GM18951 (cell line): ENCODE measurements around the gene TALDO1.

ENCODE experiments used
- POLR2A ChIP-seq: IDR thresholded peaks from 4 replicates; pipeline ENCODE4 v1.6.1; 2011; ENCODE audit warnings: mild to moderate bottlenecking; ENCODE audit not compliant: insufficient read length, insufficient read depth; ENCODE audit errors: extremely low read depth
- in situ Hi-C: fragments of 300-500 bp; cut with MboI; formaldehyde crosslinking; loops from one replicate; pipeline ENCODE4 v1.12.0; 2022; ENCODE audit warnings: low sequenced_read_pairs, mixed read lengths, inconsistent platforms; ENCODE audit not compliant: unreplicated experiment

TALDO1 gene

GRCh38 chr11:747158-748006, at the start of gene TALDO1:
TALDO1 (plus strand) TSS chr11:747464; CDS start chr11:747482, 18 bp downstream.
- in situ Hi-C loops: no loop called here
- TF ChIP-seq POLR2A: peak; percentile 80

- in situ Hi-C loops: no loop called here
- no peak for TF ChIP-seq POLR2A
These were observed 49.4 kb upstream of the TALDO1 start for GRCh38 chr11:697811-698311.

DNA sequence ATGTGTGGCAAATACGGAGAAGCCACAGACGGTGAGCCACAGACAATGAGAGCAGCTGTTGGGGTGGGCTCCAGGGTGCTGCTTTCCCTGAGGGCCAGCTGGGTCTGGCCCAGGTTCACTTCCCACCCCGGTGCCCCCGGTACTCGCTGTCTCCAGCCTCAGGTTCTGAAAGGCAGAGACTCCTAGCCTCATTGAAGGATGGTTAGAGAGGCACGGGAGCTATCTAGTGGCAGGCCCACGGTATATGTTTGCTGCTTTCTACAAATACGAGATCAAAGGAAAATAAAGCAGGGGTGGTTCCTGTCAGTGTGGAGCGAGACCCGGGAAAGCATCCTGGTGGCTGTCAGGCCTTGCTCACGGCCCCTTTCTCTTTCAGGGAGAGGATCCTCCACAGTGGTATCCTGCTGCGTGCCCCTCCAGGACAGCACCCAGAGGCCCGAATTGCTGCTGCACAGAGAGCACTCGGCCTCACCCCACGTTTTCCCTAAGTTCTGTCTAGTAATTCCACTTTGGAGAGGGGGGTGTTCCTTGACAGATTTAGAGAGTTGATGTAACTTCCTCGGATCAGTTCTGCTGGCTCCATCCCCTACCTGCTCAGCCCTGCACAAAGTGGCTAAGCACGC, 48.7 kb upstream of the TALDO1 start:
- in situ Hi-C loops: no loop called here

GRCh38 chr11:699116-699508, 48.2 kb upstream of the TALDO1 start:
- in situ Hi-C loops: no loop called here
- no peak for TF ChIP-seq POLR2A

More for the DNA sequence above, 48.7 kb upstream of the TALDO1 start:
- no peak for TF ChIP-seq POLR2A

DNA sequence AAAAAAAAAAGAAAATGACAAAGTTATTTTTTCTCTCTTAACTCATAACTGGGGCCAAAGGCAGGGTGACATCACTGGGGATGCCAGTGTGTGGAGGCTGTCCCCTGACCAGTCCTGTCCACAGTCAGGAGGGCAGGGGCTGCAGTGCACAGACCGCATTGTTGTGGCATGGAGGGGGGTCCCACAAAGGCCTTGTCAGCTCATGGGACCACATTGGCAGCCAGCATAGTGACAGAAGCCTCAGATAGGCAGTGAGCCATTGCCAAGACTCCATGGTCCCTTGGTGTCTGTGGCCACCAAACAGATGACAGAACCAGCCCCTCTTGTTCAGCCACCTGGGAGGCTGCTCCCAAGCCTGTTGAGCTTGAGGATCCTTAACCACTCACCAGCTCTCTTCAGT, 47.5 kb upstream of the TALDO1 start:
- TF ChIP-seq POLR2A: no peak
- in situ Hi-C loops: no loop called here

DNA sequence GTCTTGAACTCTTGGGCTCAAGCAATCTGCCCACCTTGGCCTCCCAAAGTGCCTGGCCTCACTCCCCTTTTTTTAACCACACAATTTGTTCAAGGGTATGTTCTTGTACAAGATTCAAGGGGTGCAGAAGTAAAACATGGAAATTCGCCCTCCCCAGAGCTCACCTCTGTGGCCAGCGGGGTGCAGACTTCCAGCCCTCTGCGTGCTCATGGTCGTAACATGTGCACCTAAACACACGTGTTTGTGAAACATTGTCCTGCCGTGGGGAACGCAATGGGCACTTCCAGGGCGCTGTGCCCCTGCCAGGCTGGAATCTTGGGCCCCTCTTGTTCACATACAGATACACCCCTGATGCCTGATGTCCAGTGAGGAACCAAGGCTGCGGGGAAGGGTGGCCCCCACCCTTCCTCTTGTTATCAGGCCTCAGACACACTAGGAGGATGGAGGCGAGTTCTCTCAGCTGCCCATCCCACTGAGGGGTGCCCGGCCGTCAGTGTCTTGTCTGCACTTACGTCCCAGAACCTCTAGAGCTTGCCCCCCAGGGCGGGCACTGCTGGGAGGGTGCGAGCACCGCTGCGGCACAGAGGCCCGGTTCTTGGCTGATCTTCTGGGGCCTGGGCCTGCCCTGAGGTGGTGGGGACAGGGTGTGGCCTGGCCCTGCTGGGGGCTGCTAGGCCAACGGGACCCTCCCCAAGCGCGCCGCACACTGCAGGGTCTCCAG, 45.4 kb upstream of the TALDO1 start:
- in situ Hi-C loops: no loop called here
- no peak for TF ChIP-seq POLR2A

GRCh38 chr11:702462-703461, 44.5 kb upstream of the TALDO1 start:
- TF ChIP-seq POLR2A: no peak
- in situ Hi-C loops: no loop called here

DNA sequence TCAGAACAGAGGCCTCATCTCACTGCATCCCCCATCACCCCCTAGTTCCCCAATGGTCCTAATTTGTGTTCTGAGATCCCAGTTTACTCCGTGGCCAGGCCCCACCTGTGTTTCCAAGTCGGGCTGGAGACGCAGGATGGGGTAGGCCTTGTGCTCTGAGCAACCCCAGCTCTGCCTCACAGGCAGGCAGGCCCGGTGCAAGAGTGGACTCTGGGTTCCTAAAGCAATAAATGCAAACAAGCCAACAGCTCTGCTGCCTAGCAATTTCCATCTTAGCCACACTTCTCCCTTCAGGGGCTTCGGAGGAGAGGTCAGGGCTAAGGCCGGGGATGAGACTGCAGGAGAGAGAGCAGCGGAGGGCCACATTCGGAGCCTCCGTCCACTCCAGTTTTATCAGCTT, 43.8 kb upstream of the TALDO1 start:
- TF ChIP-seq POLR2A: no peak
- in situ Hi-C loops: no loop called here

DNA sequence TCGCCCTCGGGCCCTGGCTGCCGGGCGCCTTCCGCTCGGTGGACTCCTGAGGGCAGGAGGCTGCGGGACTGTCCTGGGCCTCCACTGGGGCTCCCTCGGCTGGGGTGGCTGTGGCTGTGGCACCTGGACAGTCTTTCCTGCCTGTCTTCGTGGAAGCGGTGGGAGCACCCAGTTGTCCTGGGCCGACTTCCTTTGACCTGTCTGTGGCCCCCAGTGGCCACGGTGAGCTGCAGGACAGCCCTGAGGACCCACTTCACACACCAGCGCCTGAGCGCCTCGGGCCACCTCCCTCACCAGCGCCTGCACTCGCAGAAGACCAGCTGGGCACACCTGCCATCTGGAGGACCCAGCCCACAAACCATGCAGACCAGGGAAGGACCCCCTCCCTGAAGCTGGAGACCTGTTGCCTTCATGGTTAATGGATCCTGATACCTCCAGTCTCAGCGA, 43.0 kb upstream of the TALDO1 start:
- in situ Hi-C loops: no loop called here
- TF ChIP-seq POLR2A: no peak

DNA sequence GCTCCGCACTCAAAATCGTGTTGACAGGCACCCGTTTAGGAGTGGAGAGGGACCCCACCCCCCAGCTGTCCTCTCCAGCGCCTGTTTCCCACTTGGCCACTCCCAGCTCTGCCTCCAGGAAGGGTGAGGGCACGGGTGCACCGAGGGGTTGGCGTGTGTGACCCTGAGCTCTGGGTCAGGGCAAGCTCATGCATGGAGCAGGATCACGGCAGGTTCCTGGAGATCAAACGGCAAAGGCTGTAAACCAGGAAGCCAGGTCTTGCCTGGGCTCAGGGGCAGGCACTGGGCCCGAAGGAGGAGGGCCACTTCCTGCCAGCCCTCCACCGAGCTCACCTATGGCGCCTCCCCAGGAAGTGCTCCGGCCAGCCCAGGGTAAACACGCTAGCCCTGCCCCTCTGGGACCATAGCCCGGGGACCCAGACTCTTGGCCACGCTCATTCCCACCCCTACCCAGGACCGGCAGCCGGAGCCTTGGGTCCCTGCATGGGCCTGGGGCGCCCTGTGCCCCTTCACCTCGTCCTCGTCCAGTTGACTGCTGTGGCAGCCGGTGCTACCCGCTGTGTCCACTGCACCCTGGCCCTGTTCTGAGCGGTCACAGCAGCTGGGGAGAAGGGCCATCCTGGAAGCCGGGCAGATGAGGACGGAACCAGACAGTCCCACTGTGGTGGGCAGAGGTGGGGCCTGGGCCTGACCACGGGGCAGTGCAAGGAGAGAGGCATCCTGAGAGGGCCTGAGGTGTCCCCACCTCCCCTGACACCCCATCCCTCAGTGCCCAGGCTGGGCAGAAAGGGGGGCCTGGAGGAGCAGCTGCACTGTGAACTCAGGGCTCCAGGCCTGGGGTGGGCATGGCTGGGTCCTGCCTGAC, 42.3 kb upstream of the TALDO1 start:
- in situ Hi-C loops: no loop called here
- no peak for TF ChIP-seq POLR2A

DNA sequence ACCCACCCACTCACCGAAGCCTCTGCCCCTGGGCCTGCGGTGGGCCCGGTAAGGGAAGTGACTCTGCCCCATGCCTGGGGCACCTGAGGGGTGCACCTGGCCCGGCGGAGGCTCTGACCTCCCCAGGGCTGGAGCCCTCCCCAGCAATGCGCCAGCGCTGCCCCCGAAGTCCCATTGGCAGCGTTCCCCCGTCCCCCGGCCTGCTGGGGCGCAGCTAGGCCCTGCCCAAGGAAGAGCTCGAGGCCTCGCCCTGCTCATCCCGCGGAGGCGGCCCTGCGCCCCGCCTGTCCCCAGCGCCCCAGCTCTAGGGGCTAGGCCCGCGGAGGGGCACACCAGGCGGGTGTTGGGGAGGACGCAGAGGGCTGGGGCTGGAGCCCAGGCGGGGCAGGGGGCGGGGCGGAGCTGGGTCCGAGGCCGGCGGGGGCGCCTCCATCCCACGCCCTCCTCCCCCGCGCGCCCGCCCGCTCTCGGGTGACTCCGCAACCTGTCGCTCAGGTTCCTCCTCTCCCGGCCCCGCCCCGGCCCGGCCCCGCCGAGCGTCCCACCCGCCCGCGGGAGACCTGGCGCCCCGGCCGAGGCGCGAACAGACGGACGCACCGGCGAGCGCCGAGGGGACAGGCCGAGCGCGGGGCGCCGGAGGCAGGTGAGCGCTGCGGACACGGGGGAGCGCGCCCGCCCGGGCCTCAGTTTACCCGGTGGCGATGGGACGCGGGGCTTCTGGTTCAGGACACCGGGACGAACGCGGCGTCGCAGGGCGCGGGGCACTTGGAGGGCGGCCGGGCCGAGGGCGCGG, 41.4 kb upstream of the TALDO1 start, which contains the start of gene EPS8L2:
EPS8L2 (plus strand) TSS at position 586 of the 793 bp plus-strand sequence. CDS start 3,177 bp downstream, outside the sequence.
- no peak for TF ChIP-seq POLR2A
- in situ Hi-C loops: no loop called here
